Inflammatory macrophage treated with lipopolysaccharide for 1 hour (primary cell): Measurements from ENCODE around the gene TBC1D22A.
A peak's percentile ranks its signal among the peaks of the same experiment; 100 is the strongest.
"Not testable (repeated sequence)": the region's sequence is repeated elsewhere in the genome, so short reads cannot be mapped to it uniquely, and the experiment has no call there.

Source experiments
- DNase-seq, 2 donors: peaks; one replicate each; pipeline ENCODE4 v3.0.0-alpha.2; 2020 to 2022

The TBC1D22A gene, protein sequence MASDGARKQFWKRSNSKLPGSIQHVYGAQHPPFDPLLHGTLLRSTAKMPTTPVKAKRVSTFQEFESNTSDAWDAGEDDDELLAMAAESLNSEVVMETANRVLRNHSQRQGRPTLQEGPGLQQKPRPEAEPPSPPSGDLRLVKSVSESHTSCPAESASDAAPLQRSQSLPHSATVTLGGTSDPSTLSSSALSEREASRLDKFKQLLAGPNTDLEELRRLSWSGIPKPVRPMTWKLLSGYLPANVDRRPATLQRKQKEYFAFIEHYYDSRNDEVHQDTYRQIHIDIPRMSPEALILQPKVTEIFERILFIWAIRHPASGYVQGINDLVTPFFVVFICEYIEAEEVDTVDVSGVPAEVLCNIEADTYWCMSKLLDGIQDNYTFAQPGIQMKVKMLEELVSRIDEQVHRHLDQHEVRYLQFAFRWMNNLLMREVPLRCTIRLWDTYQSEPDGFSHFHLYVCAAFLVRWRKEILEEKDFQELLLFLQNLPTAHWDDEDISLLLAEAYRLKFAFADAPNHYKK

DNA sequence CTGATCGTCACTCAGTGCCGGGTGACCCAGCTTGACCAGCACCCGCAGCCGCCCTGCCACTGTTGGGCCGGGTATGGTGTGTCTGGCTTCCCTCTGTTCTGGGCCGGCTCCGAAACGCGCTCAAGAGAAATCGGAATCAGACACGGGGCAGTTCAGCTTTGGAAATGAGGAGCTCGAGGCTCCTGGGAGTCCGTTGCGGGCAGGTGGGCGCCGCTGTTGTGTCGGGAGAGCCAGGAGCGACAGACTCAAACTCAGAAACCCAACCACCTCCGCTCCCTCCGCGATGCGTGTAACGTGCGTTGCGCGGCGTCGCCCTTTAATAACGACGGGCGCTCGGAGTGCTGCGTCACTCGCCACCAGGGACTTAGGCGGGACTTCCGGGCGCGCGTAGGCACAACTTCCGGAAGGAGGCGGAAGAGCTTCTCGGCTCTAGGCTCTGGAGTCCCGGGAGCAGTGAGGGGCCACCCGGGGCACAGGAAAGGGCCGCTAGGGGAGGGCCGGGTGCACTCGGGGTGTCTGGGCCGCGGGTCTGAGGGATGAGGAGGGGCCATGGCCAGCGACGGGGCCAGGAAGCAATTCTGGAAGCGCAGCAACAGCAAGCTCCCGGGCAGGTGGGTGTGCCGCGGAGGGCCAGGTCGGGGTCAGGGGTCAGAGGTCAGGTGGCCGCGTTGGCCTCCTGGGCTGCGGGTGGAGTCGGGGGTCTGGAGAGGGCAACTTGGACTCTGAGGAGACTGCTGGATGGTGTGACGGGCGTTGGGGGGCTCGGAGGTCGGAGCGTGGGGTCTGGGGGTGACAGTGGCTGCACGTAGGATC, at the start of gene TBC1D22A:
TBC1D22A (plus strand) TSS at position 413 of the 813 bp plus-strand sequence; CDS start at position 550, 137 bp downstream.
- DNase-seq: peak; percentile 92 to 98

DNA sequence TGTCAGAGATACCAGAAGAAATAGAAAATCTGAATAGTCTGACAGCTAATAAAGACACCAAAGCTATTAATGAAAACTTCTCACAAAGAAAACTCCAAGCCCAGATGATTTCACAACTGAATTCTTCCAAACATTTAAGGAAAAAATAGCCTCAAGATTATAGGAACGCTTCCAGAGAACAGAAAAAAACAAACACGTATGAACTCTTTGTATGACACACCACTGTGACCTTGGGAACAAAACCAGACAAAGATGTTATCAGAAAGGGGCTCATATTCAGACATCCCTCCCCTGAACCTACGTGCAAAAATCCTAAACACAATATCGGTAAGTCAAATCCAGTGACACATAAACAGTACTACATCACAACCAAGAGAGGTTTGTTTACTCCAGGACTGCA, 47.9 kb upstream of the TBC1D22A start:
- DNase-seq: no peak

DNA sequence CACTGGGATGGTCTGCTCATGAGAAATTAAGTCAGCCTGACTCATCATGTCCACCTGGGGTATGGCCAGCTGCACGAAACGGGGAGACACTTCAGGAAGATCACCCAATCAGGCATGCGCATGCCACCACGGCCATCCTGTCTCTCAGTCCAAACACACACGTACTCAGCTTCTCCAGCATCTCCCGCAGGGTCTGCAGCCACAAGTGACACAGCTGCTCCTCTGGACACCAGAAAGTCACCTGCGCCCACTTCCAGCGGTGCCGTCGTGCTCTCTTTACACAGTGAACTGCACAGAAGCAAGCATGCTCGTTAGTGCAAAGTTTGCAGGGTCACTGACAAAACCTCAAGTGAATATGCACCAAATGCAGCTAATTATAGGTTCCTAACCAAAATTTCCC, 42.5 kb upstream of the TBC1D22A start:
- DNase-seq: no peak

DNA sequence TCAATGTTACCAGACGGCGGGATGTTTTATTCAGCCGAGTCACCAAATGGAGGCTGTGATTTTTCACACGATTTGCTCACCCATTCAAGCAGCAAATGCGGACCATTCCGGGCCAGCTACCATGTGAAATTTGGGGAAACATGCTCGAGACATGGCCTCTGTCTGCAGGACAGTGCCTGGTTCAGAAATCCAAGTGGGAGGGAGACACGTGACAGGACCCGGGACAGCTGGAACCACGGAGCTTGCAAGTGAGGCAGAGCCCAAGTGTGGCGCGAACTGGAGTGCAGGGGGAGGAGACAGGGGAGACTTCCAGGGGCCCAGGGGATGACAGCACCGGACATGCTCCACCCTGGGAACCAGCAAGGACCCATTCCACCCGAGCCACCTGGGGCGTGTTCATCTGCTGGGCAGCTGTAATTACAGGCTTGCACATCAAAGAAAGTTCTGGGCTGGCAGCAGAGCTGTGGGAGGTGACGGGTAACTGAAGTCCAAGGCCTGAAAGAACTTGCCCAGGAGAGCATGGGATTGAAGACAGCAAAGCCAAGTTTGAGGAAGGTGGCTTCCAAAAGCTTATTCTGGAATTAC, 40.9 kb upstream of the TBC1D22A start:
- DNase-seq: no peak

DNA sequence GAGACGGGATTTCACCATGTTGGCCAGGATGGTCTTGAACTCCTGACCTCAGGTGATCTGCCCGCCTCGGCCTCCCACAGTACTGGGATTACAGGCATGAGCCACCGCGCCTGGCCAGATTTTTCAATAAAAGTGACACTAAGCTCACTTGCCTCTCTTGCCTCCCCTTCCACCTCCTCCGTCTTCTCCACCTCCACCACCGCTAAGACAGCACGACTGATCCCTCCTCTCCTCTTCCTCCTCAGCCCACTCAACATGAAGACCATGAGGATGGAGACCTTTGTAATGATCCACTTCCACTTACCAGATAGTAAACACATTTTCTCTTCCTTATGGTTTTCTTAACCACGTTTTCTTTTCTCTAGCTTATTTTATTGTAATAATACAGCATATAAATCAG, 38.6 kb upstream of the TBC1D22A start:
- DNase-seq: no peak

DNA sequence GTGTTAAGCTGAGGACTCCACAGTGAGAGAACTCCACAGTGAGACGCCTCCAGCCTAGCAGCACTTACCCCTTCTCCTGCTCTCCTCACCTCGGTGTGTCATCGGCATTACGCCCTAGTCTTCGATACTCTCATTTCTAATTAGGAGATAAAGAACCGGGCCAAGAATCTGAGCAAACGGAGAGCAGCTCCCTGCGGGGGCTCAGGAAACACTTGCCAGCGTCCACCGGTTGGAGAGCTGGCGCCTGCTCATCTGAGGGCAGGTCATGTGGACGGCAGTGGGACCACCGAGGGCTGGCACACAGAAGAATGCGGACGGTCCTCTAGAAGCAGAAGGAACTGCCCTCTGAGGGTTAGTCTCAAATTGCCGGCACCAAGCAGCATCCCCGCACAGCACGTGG, 37.4 kb upstream of the TBC1D22A start:
- DNase-seq: no peak

DNA sequence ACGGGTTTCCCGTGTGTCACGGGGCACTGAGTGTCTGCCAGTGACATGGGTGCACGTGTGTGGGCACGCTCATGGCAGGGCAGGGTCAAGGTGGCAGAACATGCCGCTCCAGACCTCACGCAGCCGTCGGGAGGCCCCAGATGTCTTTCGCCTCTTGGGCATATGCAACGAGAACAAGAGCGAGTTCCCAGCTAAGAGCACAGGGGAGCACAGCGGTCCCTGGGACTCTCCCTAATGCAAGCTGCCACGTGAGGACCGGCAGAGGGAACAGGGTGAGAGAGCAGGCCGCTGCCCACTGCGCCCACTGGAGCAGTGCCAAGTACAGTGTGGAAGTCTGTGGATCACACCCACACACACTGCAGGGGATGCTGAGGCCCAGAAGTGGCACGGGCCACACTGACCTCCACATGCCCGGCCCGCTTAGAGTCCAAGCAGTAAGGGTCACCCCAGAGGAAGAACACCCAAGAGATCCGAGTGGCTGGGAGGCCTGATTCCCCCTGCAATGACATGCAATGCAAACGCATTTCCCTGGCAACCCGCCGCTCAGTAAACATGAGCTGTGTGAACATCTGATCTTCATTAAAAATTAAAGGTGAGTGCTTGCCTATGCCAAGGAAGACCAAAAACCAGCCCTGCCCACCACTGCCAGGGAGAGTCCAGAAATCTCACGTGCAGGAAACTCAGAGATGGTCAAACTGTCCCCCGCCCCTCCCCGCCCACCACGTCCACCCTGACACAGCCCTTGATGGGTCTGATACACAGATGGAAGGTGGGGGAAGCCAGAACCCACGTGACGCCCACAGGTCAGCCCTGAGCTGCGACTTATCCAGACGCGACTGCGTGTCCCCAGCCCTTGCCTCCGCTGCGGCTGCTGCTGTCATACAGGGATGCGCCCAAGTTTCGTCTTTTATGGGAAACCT, 36.1 kb upstream of the TBC1D22A start:
- DNase-seq: no peak

DNA sequence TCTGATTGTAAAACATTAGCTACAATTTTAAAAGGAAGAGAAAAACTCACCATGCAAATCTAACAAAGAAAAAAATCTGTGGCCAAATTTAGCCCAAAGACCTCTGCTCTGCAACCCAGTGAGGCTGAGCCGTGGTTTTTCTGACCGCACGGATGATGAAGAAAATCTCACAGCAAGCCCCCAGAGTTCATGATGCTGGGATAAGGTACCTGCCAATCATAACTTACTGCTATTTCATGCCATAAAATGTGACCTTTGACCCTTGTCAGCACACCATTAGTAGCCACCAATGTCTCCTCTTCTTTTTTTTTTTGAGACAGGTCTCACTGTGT, 35.5 kb upstream of the TBC1D22A start:
- DNase-seq: no peak

DNA sequence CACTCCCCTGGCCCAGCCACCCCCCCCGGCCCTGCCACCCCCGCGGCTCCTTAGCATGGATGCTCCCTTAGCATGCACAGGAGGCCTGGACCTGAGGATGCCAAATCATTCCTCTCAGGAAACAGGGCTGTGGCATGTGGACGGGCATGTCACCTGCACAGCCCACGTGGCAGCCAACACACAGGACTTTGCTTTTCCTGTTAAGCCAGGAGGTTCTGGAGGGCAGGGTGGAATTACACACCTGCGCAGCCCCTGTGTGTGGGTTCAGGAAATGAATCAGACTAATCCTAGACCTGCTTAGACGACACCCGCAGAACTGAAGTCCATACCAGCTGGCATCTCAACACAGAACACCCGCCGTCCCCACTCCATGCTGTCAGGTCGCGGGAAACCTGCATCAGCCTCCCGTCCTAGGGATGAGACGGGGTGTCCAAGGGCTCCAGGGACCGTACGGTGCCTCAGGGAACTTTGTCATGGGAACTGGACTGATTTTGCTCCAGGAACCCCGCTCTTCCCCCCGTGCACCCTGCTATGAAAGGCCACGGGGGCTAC, 34.6 kb upstream of the TBC1D22A start:
- DNase-seq: no peak

DNA sequence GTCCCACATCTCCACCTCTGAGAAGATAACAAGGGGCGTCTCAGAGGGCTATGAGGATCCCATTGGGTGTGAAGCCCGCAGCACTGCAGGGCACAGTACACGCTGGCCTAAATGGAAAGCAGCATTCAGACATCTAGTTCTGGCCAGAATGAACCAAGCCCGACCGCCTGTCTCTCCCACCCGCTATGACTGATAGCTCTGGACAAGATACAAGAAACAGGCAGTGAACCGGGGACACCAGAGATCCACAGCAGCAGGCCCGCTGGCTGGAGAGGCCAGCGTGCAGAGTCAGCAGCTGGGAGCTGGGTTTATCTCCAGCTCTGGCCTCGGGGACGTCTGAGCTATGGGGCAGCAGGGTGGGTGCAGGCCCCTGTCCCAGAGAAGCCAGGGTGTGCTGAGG, 34.0 kb upstream of the TBC1D22A start:
- DNase-seq: no peak

DNA sequence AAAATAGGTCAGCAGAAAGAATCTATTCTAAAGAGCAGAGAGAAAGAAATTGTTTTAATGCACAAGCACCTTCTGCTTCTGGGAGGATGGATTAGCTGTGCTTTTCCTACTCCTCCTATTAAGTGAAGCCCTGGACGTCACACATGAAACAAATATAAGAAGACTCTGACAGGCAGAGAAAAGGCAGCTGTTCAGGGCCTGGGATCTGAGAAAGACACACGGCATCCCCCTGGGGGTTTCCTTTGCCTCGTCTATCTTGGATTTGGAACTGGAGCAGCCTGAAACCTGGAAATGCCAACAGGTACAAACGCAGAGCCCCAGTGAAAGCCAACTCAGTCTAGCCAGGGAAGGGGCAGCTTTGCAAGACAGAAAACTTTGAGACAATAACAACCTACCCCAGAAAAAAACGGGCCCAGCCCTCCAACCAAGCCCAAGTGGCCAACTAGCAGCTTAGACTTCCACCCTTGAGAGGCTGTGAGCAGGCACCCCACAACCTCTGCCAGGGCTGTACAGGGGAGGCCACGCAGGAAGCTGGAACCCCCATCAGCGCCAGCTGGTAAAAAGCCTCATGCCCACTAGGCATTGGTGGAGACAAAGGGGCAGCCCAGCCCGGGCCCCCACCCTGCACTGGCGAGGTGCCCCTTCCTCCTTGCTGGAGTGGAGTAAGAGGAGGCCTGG, 31.7 kb upstream of the TBC1D22A start:
- no peak for DNase-seq

DNA sequence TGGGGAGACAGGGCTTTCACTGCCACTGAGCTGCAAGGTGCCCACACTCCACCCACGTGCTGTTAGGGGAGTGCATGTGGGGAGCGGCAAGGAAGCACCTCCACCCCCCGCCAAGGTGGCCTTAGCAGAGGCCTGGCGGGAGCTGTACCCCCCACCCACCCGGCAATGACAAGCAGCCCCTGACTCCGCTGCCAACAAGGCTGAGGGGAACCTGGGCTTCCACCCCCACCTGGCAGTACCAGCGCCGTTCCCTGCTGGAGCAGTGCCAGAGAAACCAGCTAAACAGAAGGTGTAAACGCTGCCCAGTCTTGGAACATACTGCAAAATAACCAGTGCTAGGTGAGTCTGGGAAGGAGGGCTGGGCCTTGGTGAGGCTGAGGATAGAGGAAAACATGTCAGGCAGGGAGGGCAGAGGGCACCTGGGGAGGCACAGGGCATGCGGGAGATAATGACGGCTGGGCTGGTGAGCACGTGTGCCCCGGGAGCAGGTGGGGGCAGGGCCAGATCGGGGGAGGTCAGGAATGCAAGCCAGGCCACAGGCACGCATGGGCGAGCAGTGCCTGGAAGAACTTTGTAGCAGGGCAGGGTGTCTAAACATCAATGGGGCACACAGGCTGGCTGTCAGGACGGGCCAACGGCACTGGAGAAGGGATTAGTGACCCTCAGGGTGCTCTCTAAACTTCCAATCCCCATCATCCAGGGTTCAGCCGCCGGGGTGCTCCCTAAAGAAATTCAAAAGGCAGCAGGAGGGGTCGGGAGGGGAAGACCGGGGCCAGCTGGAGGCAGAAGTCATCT, 31.0 kb upstream of the TBC1D22A start:
- no peak for DNase-seq

DNA sequence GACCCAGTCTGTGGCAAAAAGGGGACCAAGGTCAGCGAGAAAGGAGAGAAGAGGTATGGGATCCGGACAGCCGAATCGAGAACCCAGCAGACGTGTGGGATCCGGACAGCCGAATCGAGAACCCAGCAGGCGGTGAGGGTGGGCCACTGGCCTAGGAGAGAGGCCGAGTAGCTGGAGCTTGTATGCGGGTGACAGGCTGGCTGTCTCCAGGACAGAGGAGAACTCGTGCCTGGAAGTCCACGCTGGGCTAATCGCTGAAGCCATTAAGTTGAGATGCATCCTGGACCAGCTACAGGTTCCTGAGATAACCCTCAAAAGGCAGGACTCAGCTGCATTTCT, 30.4 kb upstream of the TBC1D22A start:
- no peak for DNase-seq

DNA sequence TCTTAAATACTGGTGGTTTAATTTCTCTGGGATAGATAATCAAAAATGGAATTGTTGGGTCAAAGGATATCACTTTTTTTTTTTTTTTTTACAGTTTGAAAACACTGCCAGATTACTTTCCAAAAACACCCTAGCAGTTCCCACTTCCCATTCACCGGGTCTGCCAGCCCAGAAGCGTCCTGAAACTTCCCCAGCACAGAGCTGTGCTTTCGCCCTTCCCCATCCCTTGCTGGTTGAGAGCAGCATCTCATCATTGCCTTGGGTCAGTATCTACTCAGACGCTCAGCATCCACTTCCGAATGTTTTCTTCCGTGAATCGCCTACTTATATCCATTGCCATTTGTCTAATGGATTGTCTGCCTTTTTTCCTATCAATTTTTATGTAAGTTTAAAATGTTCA, 29.9 kb upstream of the TBC1D22A start:
- no peak for DNase-seq

DNA sequence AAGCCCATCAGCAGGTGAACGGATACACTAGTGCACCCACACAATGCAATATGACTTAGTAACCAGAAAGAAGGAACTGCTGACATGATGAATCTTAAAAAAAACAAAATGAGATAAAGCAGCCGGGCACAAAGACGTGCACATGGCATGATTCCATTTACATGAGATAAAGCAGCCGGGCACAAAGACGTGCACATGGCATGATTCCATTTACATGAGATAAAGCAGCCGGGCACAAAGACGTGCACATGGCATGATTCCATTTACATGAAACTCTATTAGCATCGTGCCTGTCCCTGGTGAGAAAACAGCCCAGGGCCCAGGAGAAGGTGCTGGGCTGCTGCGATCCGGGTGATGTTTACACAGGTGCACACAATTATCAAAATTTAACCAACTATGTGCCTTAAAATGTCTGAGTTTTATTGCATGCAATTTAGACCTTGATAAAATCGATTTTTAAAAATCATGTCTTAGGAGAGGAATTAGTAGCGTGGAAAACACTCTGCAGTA, 28.2 kb upstream of the TBC1D22A start:
- not testable (repeated sequence) for DNase-seq

DNA sequence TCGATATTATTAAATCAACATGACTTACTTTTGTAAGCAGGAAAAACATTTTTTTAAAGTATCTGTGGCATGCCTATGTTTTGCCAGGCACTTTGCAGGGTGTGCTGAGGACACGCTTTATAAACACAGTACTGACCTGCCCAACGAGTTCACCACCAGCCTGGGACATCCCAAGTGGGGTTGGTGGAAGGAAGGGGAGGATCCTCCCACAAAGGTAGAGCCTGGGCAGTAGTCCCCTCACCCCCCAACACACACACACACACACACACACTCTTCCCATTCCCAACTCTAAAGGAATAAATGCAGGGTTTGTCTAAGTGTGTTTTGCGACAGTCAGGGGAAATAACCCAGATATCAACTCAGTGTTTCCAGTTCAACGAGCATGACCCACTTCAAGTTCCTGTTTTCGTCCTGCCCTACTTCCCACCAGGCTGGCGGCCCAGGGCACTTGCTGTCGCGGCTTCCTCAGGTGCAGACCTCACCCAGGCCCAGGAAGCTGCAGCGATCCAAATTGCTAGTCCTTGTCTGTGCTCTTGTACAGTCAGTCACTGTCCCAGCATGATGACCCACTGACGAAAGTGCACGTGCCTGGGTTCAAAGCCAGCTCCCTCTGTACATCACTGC, 27.5 kb upstream of the TBC1D22A start:
- peak; percentile 60 to 67 for DNase-seq

DNA sequence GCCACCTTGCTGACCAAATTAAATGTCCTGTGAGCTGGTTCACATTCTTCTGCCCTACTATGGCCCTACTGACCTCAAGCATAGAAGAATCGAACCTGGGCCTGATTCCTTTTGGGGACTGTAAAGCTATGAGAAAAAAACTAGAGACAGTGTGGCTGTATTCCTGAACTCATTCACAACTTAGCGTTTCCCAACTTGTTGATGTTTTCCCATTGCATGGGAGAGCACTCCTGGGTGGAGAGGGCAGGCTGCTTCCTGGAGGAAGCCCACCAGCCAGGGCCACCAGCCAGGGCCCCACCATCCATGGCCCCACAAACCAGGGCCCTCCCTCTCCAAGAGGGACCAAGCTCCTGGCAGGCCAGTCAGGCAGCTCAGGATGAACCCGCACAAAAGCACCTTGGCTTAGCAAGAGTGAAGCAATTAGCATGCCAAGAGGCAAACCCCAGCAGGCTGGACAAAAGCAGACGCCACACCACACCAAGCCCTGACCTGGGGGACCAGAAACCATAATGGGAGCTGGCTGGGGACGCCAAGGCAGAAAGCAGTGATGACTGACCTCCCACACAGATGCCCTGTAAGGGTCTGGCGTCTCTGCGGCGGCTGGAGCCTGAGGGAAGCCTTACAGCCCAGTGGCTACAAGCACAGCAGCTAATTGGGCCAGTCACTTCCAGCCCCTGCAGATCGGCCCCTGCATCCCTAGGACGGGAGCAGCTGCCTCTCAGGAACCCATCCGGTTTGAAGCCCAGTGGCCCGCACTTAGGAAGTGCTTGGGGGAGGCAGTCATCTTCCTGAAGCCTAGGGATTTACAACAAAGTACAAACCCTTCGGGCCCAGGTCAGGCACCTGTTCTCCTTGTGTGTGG, 26.5 kb upstream of the TBC1D22A start:
- no peak for DNase-seq

DNA sequence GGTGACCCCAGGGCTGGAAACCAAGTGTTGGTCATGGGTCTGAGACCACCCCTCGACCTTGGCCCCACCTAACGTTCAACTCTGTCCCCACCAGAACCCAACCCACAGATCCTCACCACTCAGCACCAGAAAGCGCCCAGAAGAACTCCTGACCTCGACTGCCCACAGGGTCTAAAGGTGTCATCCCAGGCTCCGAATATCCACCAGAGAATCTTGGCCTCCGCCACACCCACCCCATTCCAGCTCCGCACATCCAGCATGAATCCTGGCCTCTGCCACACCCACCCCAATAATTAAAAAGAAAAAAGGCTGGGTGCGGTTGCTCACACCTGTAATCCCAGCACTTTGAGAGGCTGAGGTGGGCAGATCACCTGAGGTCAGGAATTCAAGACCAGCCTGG, 25.7 kb upstream of the TBC1D22A start:
- no peak for DNase-seq
